Inflammatory macrophage treated with lipopolysaccharide for 1 hour (primary cell): ENCODE results near the gene MYCL.
A peak's percentile ranks its signal among the peaks of the same experiment; 100 is the strongest.

Experiments used
- DNase-seq, 2 donors: peaks; one replicate each; pipeline ENCODE4 v3.0.0-alpha.2; 2020 to 2022

The MYCL gene, protein sequence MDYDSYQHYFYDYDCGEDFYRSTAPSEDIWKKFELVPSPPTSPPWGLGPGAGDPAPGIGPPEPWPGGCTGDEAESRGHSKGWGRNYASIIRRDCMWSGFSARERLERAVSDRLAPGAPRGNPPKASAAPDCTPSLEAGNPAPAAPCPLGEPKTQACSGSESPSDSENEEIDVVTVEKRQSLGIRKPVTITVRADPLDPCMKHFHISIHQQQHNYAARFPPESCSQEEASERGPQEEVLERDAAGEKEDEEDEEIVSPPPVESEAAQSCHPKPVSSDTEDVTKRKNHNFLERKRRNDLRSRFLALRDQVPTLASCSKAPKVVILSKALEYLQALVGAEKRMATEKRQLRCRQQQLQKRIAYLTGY

DNA sequence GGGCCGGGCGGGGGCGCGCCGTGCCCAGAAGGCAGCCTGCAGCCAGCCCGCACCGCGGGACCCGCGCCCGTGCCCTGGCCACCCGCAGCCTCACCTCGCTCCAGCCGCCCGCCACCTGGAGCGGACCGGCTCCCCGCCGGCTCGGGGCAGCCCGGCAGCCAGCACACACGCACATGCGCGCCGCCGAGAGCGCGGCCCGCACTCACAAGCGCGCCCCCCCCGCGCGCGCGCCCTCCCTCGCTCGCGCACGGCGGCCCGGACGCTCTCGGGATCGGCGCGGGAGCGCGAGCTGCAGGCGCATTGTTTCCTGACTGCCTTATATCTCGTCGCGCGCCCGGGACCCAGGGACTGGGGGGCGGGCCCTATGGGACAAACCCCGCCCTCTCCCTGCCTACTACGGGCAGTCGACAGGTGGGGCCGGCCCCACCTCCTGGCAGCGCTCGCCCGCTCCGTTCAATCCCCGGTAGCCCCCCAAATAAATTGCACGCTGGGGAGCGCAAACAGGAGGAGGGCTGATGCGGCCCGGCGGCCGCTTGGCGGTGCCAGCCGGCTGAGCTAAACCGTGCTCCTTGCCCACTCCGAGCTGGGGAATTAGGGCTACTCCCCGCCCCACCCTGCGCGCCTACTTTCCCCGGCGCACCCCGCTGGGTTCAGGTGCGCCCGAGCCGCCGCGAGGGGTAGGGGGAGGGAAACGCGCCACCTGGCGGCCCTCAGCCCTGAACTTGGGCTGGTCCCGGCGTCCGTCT is at the start of gene MYCL:
Gene MYCL (minus strand): TSS at position 204 of the 746 bp plus-strand sequence. CDS start 483 bp downstream, outside the sequence.
- peak; percentile 60 to 75 for DNase-seq

GRCh38 chr1:39949891-39950290 is 48.2 kb upstream of the MYCL start:
- DNase-seq: no peak

DNA sequence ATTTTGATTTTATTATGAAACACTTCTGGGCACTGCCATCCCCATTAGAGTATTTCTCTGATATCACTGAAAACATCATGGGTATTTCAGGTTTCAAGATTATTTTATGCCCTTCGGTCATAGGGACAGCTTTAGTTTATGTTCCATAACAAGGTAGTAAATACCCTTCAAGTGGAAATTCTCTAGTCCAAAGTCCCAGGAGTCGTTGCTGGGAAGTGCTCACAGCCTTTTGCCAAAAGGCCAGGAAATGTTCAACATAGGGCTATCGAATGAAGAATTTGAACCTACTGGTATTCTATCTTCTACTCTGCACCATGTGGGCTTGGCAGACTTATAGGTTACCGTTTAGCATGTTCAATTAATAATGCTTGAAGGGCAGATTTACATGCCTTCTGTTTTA is 45.5 kb upstream of the MYCL start:
- DNase-seq: no peak

GRCh38 chr1:39946216-39946615 is 44.5 kb upstream of the MYCL start:
- DNase-seq: no peak

DNA sequence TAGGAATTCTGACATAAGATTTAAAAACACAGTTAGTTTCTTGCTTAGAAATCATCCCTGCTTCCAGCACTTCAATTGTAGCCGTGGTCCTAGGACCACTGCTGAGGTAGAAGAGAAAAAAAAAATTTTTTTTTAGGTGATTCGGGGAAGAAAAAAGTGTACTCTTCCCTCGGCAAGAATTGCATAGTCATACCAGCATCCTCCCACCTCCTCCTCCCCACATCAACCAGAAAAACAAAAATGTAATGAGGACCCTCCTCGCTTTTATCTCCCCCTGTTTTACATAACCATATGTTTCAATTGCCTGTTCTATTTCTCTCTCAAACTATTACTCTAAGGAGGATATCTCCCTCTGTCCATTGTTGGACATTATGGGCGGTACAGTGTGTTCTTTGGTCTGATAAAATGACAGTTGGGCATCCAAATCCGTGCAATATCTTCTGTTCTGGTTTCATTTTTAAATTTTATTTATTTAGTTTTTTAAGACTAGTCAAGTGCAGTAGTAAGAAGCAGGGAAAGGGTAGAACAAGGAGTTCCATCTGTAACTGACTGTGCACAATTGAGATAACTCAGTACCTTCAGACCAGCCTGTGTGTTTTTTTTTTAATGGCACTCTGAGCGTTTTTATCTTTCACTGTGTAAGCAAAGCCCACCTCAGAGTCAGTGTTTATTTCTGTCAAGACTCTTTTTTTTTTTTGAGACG is 42.8 kb upstream of the MYCL start:
- no peak for DNase-seq

DNA sequence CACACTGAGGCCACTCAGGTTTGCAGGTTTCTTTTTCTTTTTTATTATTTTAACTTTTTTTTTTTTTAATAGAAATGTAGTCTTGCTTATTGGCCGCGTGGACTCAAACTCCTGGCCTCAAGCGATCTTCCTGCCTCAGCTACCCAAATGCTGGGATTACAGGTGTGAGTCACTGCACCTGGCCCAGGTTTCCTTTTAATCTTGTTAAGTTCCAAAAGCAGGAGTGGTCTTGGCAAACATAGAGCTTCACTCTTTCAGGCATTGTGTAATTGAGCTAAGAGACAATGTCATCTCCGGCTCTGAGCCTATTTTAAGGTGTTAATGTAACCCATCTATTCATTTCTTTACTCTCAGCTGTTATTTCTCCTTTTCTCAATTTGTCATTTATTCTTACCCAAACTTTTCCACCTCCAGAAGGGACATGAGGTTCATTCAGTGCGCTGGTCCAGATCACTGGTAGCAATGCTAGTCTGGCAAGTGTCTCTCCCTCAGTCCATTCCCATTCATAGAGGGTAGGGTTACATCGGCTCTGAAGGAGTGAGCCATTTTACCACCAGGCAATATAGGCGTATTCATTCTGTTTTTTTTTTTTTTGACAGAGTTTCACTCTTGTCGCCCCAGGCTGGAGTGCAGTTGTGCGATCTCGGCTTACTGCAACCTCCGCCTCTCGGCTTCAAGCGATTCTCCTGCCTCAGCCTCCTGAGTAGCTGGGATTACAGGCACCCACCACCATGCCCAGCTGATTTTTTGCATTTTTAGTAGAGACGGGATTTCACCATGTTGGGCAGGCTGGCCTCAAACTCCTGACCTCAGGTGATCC is 42.0 kb upstream of the MYCL start:
- no peak for DNase-seq

DNA sequence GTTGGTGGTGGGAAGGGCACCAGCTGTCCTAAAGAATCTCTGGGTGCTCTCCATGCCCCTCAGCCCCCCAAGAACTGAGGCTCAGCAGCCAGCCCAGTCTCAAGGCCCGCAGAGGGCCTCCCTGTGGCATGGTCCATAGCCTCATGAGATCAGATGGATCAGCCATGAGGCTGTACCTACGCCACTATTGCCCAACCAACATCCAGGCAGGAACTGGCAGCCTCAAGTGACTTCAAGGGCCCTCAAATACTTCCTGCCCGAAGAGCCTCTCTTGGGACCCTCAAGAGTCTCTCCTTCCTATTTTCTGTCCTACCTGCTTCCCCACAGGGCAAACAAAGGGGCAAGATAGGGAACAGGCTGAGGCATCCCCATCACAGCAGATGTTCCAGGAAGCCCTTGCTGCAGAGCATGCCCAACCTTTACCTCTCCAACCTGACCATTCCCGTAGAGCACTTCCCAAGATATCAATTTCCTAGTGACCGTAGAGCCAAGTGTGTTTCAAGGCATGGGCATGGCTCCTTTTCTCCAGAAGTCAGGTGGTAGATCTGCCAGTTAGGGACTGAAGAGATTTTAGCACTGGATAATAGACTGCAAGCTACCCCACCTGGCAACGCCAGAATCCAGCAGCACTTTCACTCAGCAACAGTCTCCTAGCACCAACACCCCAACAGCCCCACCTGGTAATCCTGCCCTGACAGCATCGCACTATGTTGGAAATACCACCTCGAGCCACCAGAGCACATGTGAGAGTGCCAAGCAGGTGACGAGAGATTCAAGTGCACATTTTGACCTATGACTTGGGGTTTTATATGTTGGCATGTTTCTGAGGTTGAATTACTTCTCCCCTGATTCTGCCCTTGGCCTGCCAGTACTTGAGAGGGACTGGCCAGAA is 39.5 kb upstream of the MYCL start:
- DNase-seq: no peak

- peak; percentile 55 to 67 for DNase-seq
Observed at GRCh38 chr1:39940253-39940652, 38.5 kb upstream of the MYCL start.

DNA sequence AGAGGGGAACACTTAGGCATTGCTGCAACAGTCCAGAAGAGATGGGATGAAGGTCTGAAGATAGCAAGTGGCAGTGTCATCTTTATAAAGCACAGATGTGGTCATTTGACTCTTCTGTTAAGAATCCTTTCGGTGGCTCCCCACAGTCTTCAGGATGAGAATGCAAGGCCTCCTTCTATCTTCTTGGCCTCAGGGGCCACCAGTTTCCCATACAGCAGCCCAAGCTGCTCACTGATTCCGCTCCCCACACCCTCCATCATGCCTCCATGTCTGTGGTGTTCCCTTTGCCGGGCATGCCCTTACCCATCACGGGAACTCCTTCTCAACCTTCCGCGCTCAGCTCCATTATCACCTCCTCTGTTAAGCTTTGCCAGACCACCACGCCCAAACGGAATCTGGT is 37.1 kb upstream of the MYCL start:
- DNase-seq: no peak

DNA sequence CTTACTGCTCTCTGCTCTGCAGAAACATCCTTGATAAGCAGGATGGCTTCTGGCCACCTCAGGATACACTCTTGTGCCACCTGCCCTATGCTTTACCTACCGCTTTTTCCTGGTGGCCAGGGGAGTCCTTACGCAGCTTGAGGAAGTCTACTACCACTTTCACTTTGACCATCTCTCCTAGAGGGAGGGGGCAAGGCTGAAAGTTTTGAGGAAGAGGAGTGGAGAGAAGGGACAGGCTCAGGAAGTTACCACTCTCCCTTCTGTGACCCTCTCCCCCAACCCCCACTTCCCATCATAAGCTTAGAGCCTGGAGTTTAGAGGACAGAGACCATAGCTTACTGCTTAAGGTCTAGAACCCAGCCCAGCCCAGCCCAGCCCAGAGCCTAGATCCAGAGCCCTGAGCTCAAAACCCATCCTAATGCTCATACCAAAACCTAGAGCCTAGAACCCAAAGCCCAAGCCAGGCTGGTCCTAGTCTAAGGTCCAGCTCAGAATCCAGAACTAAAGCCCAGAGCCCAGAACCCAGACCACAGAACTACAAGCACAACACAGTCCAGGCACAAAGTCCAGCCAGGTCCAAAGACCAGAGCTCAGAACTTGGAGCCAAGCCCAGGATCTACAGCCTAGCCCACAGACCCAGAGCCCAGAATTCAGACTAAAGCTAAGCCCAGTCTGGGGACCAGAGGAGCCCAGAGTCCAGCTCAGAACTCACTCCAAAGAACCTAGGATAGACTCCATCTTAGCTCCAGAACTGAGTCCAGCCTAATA is 35.2 kb upstream of the MYCL start:
- peak; percentile 64 to 68 for DNase-seq

DNA sequence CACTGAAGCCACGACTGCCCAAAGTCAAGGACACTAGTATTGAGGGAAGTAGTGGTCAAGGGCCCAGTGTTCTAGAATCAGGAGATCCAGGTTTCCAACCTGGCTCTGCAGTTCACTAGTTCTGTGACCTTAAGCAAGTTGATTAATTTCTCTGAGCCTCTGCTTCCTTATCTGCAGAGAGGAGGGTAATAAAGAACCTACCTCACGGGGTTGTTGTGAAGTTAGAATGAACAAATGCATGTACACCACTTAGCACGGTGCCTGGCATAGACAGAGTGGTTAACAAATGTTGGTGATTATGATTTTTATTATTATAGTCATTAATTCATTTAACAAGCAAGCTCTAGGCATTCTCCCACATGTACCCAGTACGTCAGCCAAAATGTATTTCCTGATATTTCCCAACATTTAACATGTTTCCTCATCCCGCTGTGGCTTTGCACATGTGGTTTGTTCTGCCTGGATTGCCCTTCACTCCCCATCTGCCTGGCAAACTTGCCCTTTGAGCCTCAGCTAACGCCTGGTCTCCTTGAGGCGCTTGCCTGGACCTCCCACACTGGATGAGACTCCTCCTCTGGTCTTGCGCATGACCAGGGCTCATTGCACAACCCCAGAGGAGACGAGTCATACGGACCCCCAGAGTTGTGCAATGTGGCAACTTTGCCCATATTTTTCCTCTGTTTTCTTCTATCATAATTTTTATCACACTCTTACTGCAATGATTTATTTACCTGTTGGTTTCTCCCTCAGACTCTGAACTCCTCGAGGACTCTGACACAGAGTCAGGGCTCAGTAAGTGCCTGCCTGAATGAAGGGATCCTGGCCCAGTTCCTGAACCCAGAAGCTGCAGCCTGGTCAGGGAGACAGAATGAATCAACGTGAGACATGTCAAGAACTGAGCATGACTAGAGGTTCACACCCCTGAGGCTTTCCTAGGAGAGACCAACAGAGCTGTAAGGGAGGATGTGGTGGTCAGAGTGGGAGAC is 32.5 kb upstream of the MYCL start:
- peak; percentile 97 to 100 for DNase-seq

GRCh38 chr1:39928809-39929587 is 27.3 kb upstream of the MYCL start:
- no peak for DNase-seq

GRCh38 chr1:39927538-39927937 is 25.8 kb upstream of the MYCL start:
- peak; percentile 82 to 91 for DNase-seq

GRCh38 chr1:39926820-39927219 is 25.1 kb upstream of the MYCL start:
- no peak for DNase-seq

DNA sequence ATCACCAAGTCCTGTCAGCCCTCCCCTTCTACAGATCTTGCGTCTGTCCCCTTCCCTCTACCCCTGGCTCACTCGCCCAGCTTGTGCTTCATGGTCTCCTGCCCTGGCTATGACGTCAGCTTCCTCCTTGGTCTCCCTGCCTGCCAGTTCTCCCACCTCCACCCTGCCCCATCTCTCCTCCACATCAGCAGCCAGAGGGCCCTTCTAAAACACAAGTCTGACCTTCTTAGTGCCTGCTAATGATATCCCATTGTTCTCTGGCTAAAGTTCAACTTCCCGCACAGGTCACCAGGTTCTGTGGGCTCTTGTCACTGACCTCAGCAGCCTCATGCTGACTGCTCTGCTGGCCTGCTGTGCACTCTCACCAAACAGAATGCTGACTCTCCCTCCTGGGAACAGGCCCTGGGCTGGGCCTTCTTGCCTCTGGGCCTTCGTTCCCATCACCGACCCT is 24.7 kb upstream of the MYCL start:
- DNase-seq: peak; percentile 48 to 74

DNA sequence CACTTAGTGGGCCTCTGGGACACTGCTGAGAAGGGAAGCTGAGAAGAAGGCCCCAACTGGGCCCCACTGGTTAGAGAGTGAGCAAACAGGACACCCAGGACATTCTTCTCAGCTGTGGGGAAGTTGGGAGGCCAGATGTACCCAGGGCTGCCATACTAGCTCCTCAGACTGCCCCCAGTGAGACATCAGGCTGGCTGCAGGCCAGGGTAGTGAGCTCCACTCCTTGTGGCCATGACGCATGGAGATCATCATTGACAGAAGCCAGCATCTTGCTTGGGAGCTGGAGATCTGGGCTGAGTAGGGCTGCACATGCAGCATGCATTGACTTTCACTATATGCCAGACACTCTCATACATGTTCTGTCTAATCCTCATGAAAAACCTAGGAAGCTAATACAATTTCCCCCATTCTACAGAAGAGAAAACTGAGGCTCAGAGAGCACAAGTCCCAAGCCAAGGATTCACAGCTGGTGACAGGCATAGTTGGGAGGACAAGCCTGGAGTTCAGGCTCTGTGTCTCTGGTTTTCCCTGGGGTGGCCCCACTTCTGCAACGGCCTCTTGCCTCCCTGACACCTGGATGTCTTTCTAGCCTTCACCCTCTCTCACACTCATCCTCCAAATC is 24.1 kb upstream of the MYCL start:
- DNase-seq: peak; percentile 33 to 47

- no peak for DNase-seq
Observed at GRCh38 chr1:39922251-39922688, 20.6 kb upstream of the MYCL start.

GRCh38 chr1:39919545-39919944 is 17.8 kb upstream of the MYCL start:
- DNase-seq: peak; percentile 79 to 89
